Vagina (tissue), 2 donors: ENCODE measurements around the gene MPG.

ENCODE experiments used
- CTCF ChIP-seq, 3 experiments: fragments of 450-650 bp in 2 of 3; fragments of 200-600 bp in 1 of 3; sonication (generic) in 1 of 3; IDR thresholded peaks; one replicate each; pipeline ENCODE4 v1.5.1; 2017 to 2019; ENCODE audit warnings: antibody characterized with exemption in 3 of 3, mild to moderate bottlenecking in 2 of 3, moderate library complexity in 2 of 3
- POLR2AphosphoS5 ChIP-seq, 2 donors: sonication (generic); formaldehyde crosslinking; IDR thresholded peaks; one replicate each; pipeline ENCODE4 v1.9.0; 2017; ENCODE audit warnings: antibody characterized with exemption in 2 of 2, mild to moderate bottlenecking in 2 of 2, low read depth in 1 of 2; ENCODE audit not compliant: insufficient read depth in 1 of 2

- TF ChIP-seq CTCF (IDR thresholded peaks at IDR 0.05) (no peak), POLR2AphosphoS5 (IDR thresholded peaks at IDR 0.05; ENCODE audit: insufficient read depth in 1 of 2, low read depth in 1 of 2) (no peak)
These were observed 16.8 kb upstream of the MPG start for GRCh38 chr16:60929-61878.
